SIG-M5 (cell line): ENCODE data around the gene AP5M1.
"Not testable (repeated sequence)": the region's sequence is repeated elsewhere in the genome, so short reads cannot be mapped to it uniquely, and the experiment has no call there.

Experiments used
- DNase-seq: peaks from one replicate; lab custom pipeline; 2025; lab: John Stamatoyannopoulos, UW

The AP5M1 gene

GRCh38 chr14:57268161-57269069 lies at the start of gene AP5M1, which contains the start of gene EXOC5:
Gene AP5M1 (plus strand): TSS chr14:57268971. CDS start chr14:57269315, 344 bp downstream.
Gene EXOC5 (minus strand): TSS chr14:57268905. CDS start chr14:57268648, 257 bp downstream.
- DNase-seq, result peak; percentile 63

- no peak for DNase-seq
Observed at GRCh38 chr14:57221931-57222330, 46.8 kb upstream of the AP5M1 start.

GRCh38 chr14:57227083-57227482 lies 41.7 kb upstream of the AP5M1 start:
- DNase-seq, result no peak

GRCh38 chr14:57228320-57228719 lies 40.5 kb upstream of the AP5M1 start:
- not testable (repeated sequence) for DNase-seq

GRCh38 chr14:57232006-57232405 lies 36.8 kb upstream of the AP5M1 start:
- DNase-seq, result no peak

- not testable (repeated sequence) for DNase-seq
Observed at GRCh38 chr14:57240115-57240514, 28.7 kb upstream of the AP5M1 start.

- no peak for DNase-seq
Observed at GRCh38 chr14:57243320-57243719, 25.5 kb upstream of the AP5M1 start.

- DNase-seq, result no peak
Observed at GRCh38 chr14:57244106-57244505, 24.7 kb upstream of the AP5M1 start.

- no peak for DNase-seq
Observed at GRCh38 chr14:57245941-57246340, 22.8 kb upstream of the AP5M1 start.

- no peak for DNase-seq
Observed at GRCh38 chr14:57246933-57247657, 21.7 kb upstream of the AP5M1 start.

- DNase-seq, result no peak
Observed at GRCh38 chr14:57254884-57255283, 13.9 kb upstream of the AP5M1 start.

- DNase-seq, result not testable (repeated sequence)
Observed at GRCh38 chr14:57258221-57258620, 10.6 kb upstream of the AP5M1 start.

- no peak for DNase-seq
Observed at GRCh38 chr14:57259672-57260071, 9.1 kb upstream of the AP5M1 start.

- no peak for DNase-seq
Observed at GRCh38 chr14:57261604-57262003, 7.2 kb upstream of the AP5M1 start.

GRCh38 chr14:57262117-57262516 lies 6.7 kb upstream of the AP5M1 start:
- no peak for DNase-seq

- DNase-seq, result no peak
Observed at GRCh38 chr14:57266065-57266464, 2.7 kb upstream of the AP5M1 start.

GRCh38 chr14:57273236-57273635 lies 4.5 kb downstream of the AP5M1 start:
- no peak for DNase-seq

- DNase-seq, result no peak
Observed at GRCh38 chr14:57274551-57274950, 5.8 kb downstream of the AP5M1 start.

GRCh38 chr14:57275023-57275664 lies 6.4 kb downstream of the AP5M1 start:
- no peak for DNase-seq

- no peak for DNase-seq
Observed at GRCh38 chr14:57277062-57277461, 8.3 kb downstream of the AP5M1 start.

- no peak for DNase-seq
Observed at GRCh38 chr14:57287745-57288144, 19.0 kb downstream of the AP5M1 start.

- DNase-seq, result no peak
Observed at GRCh38 chr14:57290751-57291150, 22.0 kb downstream of the AP5M1 start.
